Trophoblast cell (in vitro differentiated cells and primary cell): ENCODE results near the gene ART1.
A peak's percentile ranks its signal among the peaks of the same experiment; 100 is the strongest.

ENCODE experiments used
- DNase-seq, 2 donors: peaks; one replicate each; pipeline ENCODE4 v3.0.0-alpha.2; 2016
- H2AFZ ChIP-seq: 2 replicates; pipeline ENCODE4 v1.6.1; 2013; ENCODE audit warnings: low read length, moderate library complexity, mild to moderate bottlenecking; ENCODE audit not compliant: insufficient read depth, poor library complexity
- H2AK5ac ChIP-seq: 2 replicates; pipeline ENCODE4 v1.6.1; 2013; ENCODE audit warnings: mild to moderate bottlenecking, low read length
- H2BK120ac ChIP-seq: 2 replicates; pipeline ENCODE4 v1.6.1; 2013; ENCODE audit warnings: low read length, mild to moderate bottlenecking, moderate library complexity; ENCODE audit not compliant: insufficient read depth, poor library complexity
- H2BK12ac ChIP-seq: 2 replicates; pipeline ENCODE4 v1.6.1; 2013; ENCODE audit warnings: mild to moderate bottlenecking, low read length, moderate library complexity
- H2BK5ac ChIP-seq: 2 replicates; pipeline ENCODE4 v1.6.1; 2013; ENCODE audit warnings: low read length, low read depth, moderate library complexity, mild to moderate bottlenecking; ENCODE audit not compliant: poor library complexity
- H3K14ac ChIP-seq: 2 replicates; pipeline ENCODE4 v1.6.1; 2013; ENCODE audit warnings: mild to moderate bottlenecking, low read length
- H3K18ac ChIP-seq: 2 replicates; pipeline ENCODE4 v1.6.1; 2013; ENCODE audit warnings: mild to moderate bottlenecking, low read length
- H3K23ac ChIP-seq: 2 replicates; pipeline ENCODE4 v1.6.1; 2013; ENCODE audit warnings: low read length
- H3K27ac ChIP-seq: 2 replicates; pipeline ENCODE4 v1.5.1; 2013; ENCODE audit warnings: low read depth, mild to moderate bottlenecking, inconsistent platforms, low read length, moderate library complexity
- H3K27me3 ChIP-seq: 2 replicates; pipeline ENCODE4 v1.6.1; 2013; ENCODE audit warnings: inconsistent platforms, mild to moderate bottlenecking, low read length, moderate library complexity; ENCODE audit not compliant: insufficient read depth
- H3K36me3 ChIP-seq, 2 experiments: 1 replicate in 1 of 2; 2 replicates in 1 of 2; pipeline ENCODE4 v1.6.1; 2013; ENCODE audit warnings: low read length in 2 of 2, mild to moderate bottlenecking in 2 of 2, moderate library complexity in 1 of 2; ENCODE audit not compliant: insufficient read depth in 2 of 2, control insufficient read depth in 1 of 2
- H3K4ac ChIP-seq: 2 replicates; pipeline ENCODE4 v1.6.1; 2013; ENCODE audit warnings: low read depth, mild to moderate bottlenecking, low read length, moderate library complexity
- H3K4me1 ChIP-seq, 2 experiments: 1 replicate in 1 of 2; 2 replicates in 1 of 2; pipeline ENCODE4 v1.6.1; 2013; ENCODE audit warnings: low read length in 2 of 2, mild to moderate bottlenecking in 2 of 2, moderate library complexity in 1 of 2; ENCODE audit not compliant: insufficient read depth in 2 of 2, control insufficient read depth in 1 of 2
- H3K4me2 ChIP-seq: 2 replicates; pipeline ENCODE4 v1.6.1; 2013; ENCODE audit warnings: inconsistent platforms, mild to moderate bottlenecking, low read length, moderate library complexity
- H3K4me3 ChIP-seq: 2 replicates; pipeline ENCODE4 v1.5.1; 2013; ENCODE audit warnings: mild to moderate bottlenecking, low read depth, low read length, inconsistent platforms
- H3K79me1 ChIP-seq: one replicate; pipeline ENCODE4 v1.6.1; 2013; ENCODE audit warnings: low read length
- H3K79me2 ChIP-seq: 2 replicates; pipeline ENCODE4 v1.6.1; 2013; ENCODE audit warnings: low read length, mild to moderate bottlenecking; ENCODE audit not compliant: control insufficient read depth, insufficient read depth, poor library complexity
- H3K9ac ChIP-seq: 2 replicates; pipeline ENCODE4 v1.6.1; 2013; ENCODE audit warnings: mild to moderate bottlenecking, low read length
- H3K9me3 ChIP-seq: 2 replicates; pipeline ENCODE4 v1.6.1; 2013; ENCODE audit warnings: low read depth, mild to moderate bottlenecking, control low read depth, inconsistent platforms, low read length; ENCODE audit not compliant: insufficient read depth
- H4K12ac ChIP-seq: 2 replicates; pipeline ENCODE4 v1.6.1; 2013; ENCODE audit warnings: low read depth, mild to moderate bottlenecking, low read length, moderate library complexity
- H4K8ac ChIP-seq: 2 replicates; pipeline ENCODE4 v1.6.1; 2013; ENCODE audit warnings: low read depth, mild to moderate bottlenecking, low read length, moderate library complexity
- H4K91ac ChIP-seq: one replicate; pipeline ENCODE4 v1.6.1; 2013; ENCODE audit warnings: low read depth, mild to moderate bottlenecking, low read length, moderate library complexity
- WGBS: extraction: QIAGEN DNeasy Blood & Tissue Kit; methylation state at CpG from one replicate; pipeline ENCODE4 v1.1.7; 2013; ENCODE audit warnings: missing lambda C conversion rate; ENCODE audit not compliant: insufficient read length, insufficient coverage; ENCODE audit errors: extremely low coverage; 5-methylcytosine and 5-hydroxymethylcytosine counted together

ART1 gene

GRCh38 chr11:3639841-3640240 lies 5.1 kb upstream of the ART1 start:
- peaks cover 5% of the 10 kb centered on the region for H3K79me1 ChIP-seq
- no CpG with 5 or more reads among the region's 14 CpGs for WGBS
- peaks cover 3% of the 10 kb centered on the region for H3K79me2 ChIP-seq
- no peak for DNase-seq
- H3K9ac ChIP-seq = no peak overlapping the region
- no peak overlapping the region for H4K12ac ChIP-seq
- H3K4me3 ChIP-seq = no peak overlapping the region
- H3K9me3 ChIP-seq = peaks cover 5% of the 10 kb centered on the region
- no peak overlapping the region for H3K27ac ChIP-seq
- H2BK5ac ChIP-seq = no peak overlapping the region
- no peak overlapping the region for H4K91ac ChIP-seq
- H2AK5ac ChIP-seq = no peak overlapping the region
- no peak overlapping the region for H2AFZ ChIP-seq
- no peak overlapping the region for H3K4ac ChIP-seq
- no peak overlapping the region for H3K14ac ChIP-seq
- H3K4me2 ChIP-seq = no peak overlapping the region
- no peak overlapping the region for H3K23ac ChIP-seq
- H2BK12ac ChIP-seq = no peak overlapping the region
- no peaks in the 10 kb centered on the region for H3K36me3 ChIP-seq
- H3K18ac ChIP-seq = no peak overlapping the region
- no peak overlapping the region for H2BK120ac ChIP-seq
- H3K27me3 ChIP-seq = no peaks in the 10 kb centered on the region
- H4K8ac ChIP-seq = no peak overlapping the region
- H3K4me1 ChIP-seq = peaks cover 12% of the 10 kb centered on the region in 2 experiments

GRCh38 chr11:3641191-3641590 lies 3.7 kb upstream of the ART1 start:
- no peak overlapping the region for H2AK5ac ChIP-seq

DNA sequence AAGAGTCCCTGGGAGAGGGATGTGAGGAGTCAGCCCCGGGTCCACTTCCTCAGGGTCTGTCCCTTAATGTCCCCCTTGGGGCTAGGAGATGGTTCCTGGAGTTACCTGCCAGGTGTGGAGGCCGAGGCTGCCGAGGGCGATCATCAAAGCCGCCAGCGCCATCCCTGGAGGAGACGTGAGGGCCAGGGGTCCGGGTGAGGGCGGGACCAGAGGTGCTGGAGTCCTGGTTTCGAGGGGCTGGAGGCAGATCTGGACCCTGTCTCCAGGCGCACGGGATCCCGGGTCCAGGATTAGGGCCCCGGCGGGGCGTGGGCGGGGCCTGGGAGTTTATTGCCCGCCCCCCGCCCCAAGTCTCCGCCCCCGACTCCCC lies 3.2 kb upstream of the ART1 start, which contains the start of gene ART5:
Gene ART5, minus strand, starts transcription at position 292 of the 370 bp plus-strand sequence. Its CDS starts 130 bp downstream, at position 162.
- no peak within 1 kb of the TSS for H3K4ac ChIP-seq
- H3K9me3 ChIP-seq = peaks cover 10% of the 10 kb centered on the region
- H4K12ac ChIP-seq = no peak within 1 kb of the TSS
- H3K23ac ChIP-seq = no peak within 1 kb of the TSS
- H3K79me2 ChIP-seq = peaks cover 3% of the 10 kb centered on the region
- H3K27ac ChIP-seq = no peak within 1 kb of the TSS
- peak within 1 kb of the TSS; percentile 86 for H3K4me2 ChIP-seq
- H2BK12ac ChIP-seq = no peak within 1 kb of the TSS
- H3K9ac ChIP-seq = no peak within 1 kb of the TSS
- no peaks in the 10 kb centered on the region for H3K36me3 ChIP-seq
- H3K27me3 ChIP-seq = no peaks in the 10 kb centered on the region
- no peak within 1 kb of the TSS for H2BK5ac ChIP-seq
- peak within 1 kb of the TSS; percentile 82 for H2AFZ ChIP-seq
- peak within 1 kb of the TSS; percentile 56 for H3K4me3 ChIP-seq
- H3K79me1 ChIP-seq = peaks cover 5% of the 10 kb centered on the region
- H3K4me1 ChIP-seq = peaks cover 12% of the 10 kb centered on the region in 2 experiments
- no CpG with 5 or more reads among the region's 21 CpGs for WGBS
- H2AK5ac ChIP-seq = no peak within 1 kb of the TSS
- peak within 1 kb of the TSS; percentile 70 for H4K8ac ChIP-seq
- no peak for DNase-seq
- H2BK120ac ChIP-seq = no peak within 1 kb of the TSS
- H4K91ac ChIP-seq = no peak within 1 kb of the TSS
- H3K14ac ChIP-seq = peak within 1 kb of the TSS; percentile 28
- peak within 1 kb of the TSS; percentile 37 for H3K18ac ChIP-seq

More at GRCh38 chr11:3641191-3641590, 3.7 kb upstream of the ART1 start:
- DNase-seq = no peak
- Histone ChIP-seq H3K36me3 (no peaks in the 10 kb centered on the region), H3K9me3 (peaks cover 10% of the 10 kb centered on the region), H3K4me1 (peaks cover 12% of the 10 kb centered on the region in 2 experiments), H2AFZ (no peak overlapping the region), H3K18ac (no peak overlapping the region), H4K91ac (no peak overlapping the region), H3K4me2 (no peak overlapping the region), H4K12ac (no peak overlapping the region), H3K23ac (no peak overlapping the region), H3K27ac (no peak overlapping the region), H3K79me1 (peaks cover 5% of the 10 kb centered on the region), H3K27me3 (no peaks in the 10 kb centered on the region), H2BK12ac (no peak overlapping the region), H2BK5ac (no peak overlapping the region), H3K4ac (no peak overlapping the region), H3K4me3 (no peak overlapping the region), H3K14ac (no peak overlapping the region), H3K9ac (no peak overlapping the region), H4K8ac (no peak overlapping the region), H2BK120ac (no peak overlapping the region), H3K79me2 (peaks cover 3% of the 10 kb centered on the region)
- WGBS = no CpG with 5 or more reads among the region's 8 CpGs

GRCh38 chr11:3642071-3642951 lies 2.6 kb upstream of the ART1 start:
- Histone ChIP-seq H2AK5ac (no peak overlapping the region), H3K9ac (no peak overlapping the region), H3K23ac (no peak overlapping the region), H4K12ac (no peak overlapping the region), H3K4ac (no peak overlapping the region), H4K8ac (peak overlapping the region; percentile 21), H3K14ac (peak overlapping the region; percentile 28), H3K4me1 (peaks cover 12% of the 10 kb centered on the region in 2 experiments), H3K9me3 (peaks cover 10% of the 10 kb centered on the region), H3K79me2 (peaks cover 3% of the 10 kb centered on the region), H3K4me3 (peak overlapping the region; percentile 56), H4K91ac (no peak overlapping the region), H3K4me2 (peak overlapping the region; percentile 86), H3K36me3 (no peaks in the 10 kb centered on the region), H3K27ac (no peak overlapping the region), H3K27me3 (no peaks in the 10 kb centered on the region), H2AFZ (peak overlapping the region; percentile 80), H3K79me1 (peaks cover 5% of the 10 kb centered on the region), H2BK12ac (no peak overlapping the region), H2BK5ac (no peak overlapping the region), H3K18ac (peak overlapping the region; percentile 37), H2BK120ac (no peak overlapping the region)
- WGBS = no CpG with 5 or more reads among the region's 55 CpGs
- DNase-seq = peak; percentile 12 to 42
